ENCODE data around the gene ZDHHC3.

The ZDHHC3 gene

DNA sequence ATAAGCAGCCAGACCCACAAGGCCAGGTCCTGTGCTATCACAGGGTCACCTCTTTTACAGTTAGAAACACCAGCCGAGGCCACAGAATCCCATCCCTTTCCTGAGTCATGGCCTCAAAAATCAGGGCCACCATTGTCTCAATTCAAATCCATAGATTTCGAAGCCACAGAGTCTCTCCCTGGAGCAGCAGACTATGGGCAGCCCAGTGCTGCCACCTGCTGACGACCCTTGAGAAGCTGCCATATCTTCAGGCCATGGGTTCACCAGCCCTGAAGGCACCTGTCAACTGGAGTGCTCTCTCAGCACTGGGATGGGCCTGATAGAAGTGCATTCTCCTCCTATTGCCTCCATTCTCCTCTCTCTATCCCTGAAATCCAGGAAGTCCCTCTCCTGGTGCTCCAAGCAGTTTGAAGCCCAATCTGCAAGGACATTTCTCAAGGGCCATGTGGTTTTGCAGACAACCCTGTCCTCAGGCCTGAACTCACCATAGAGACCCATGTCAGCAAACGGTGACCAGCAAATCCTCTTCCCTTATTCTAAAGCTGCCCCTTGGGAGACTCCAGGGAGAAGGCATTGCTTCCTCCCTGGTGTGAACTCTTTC is 62.0 kb downstream of the ZDHHC3 start:
- in situ Hi-C loops (cut with HindIII; ENCODE audit: low pct_ligation_motif_present, low pct_unique_long_range_greater_than_20kb, low sequenced_read_pairs) = no loop called here
- DNase-seq = peak; percentile 54

DNA sequence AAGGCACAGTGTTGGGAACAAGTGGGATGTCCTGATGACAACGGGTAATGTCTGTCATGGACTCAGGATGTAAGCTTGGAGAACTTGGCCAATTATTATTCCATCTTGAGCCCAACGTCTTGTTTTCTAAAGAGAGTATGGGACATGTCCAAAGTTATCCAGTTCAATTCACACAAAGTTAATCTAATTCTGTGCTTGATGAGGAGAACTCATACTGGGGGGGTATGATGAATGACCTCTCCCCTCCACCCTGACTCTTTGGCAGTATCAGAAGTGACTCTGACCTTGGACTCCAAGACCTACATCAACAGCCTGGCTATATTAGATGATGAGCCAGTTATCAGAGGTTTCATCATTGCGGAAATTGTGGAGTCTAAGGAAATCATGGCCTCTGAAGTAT is 65.3 kb downstream of the ZDHHC3 start:
- in situ Hi-C loops (cut with HindIII; ENCODE audit: low pct_ligation_motif_present, low pct_unique_long_range_greater_than_20kb, low sequenced_read_pairs) = no loop called here
- DNase-seq = no peak

DNA sequence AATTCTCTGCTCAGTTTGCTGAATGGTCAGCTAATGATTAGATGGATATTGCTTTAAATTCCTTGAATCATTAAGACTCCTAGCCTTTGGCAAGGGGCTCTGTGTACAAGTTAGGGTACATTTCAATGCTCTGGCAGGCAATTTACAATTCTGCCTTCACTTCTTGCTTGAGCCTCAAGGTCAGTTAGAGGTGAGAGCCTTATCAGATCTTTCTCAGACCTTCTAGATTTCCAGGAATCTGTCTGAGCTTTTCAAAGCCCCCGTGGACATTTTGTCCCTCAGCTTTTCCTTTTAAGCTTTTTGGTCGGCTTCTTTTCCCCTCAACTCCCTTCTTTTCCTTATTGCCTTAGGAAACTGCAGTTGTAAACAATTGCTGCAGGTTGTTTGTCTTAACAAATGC is 66.9 kb downstream of the ZDHHC3 start:
- in situ Hi-C loops (cut with HindIII; ENCODE audit: low pct_ligation_motif_present, low pct_unique_long_range_greater_than_20kb, low sequenced_read_pairs) = no loop called here

DNA sequence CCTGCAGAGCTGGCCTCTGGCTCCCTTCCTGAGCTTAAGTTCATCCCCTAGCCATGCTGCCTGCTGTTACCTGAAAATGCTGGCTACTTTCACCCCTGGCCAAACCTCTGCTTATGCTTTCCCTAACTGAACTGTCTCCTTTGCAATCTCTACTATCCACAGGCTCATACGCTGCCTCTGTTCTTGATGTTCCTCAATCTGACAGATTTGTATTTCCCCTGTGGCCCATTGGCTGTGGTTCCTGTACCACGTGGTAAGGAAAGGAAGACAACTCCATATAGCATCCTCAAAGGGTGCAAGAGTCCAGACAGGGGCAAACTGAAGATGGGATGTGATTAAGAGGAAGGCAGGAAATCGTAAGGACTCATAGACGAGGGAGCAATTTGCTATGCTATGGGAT is 68.4 kb downstream of the ZDHHC3 start:
- no peak for DNase-seq
- in situ Hi-C loops (cut with HindIII; ENCODE audit: low pct_ligation_motif_present, low pct_unique_long_range_greater_than_20kb, low sequenced_read_pairs) = no loop called here

More for the DNA sequence above, 66.9 kb downstream of the ZDHHC3 start:
- DNase-seq = no peak

DNA sequence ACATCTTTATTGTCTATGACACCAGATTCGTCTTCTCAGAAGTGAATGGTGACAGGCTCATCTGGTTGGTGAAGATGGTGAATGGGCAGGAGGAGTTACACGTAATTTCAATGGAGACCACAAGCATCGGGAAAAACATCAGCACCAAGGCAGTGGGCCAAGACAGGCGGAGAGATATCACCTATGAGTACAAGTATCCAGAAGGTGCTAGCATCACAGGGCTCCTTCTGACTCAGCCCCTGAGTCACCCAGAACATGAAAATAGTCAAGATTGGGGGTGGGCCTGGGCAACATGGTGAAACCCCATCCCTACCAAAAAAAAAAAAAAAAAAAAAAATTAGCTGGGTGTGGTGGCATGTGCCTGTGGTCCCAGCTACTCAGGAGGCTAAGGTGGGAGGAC is 69.0 kb downstream of the ZDHHC3 start:
- in situ Hi-C loops (cut with HindIII; ENCODE audit: low pct_ligation_motif_present, low pct_unique_long_range_greater_than_20kb, low sequenced_read_pairs) = no loop called here
- no peak for DNase-seq

DNA sequence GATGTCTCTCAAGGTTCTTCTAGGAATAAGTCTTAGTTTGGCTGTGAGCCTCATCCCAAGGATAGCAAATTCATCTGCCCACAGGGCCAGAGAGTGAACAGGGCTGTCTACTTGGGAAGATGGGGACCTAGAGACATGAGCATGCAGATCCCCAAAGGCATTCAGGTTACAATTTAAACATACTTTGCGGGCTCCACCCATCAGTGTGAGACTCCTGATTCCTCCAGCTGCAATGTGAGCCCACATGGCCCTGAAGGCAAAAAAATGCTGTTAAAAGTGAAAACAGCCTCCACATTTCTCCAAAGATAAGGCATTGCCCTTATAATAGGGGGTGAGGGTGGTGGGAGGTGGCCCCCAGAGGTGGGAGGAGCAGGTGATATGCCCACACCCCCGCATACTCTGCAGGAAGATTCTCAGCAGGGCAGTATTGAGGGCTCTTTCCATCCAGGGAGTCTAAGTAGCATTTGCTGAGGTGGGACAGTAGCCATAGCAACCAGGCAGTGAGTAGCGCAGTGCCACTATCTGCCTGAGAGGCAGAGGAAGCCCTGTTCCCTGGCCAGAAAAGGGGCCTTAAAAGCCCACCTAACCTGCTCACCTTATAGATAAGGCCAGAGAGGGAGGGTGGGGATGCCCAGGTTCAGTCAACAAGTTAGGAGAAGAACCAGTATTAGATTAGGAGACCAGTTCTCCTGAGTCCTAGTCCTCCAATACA is 70.4 kb downstream of the ZDHHC3 start:
- in situ Hi-C loops (cut with HindIII; ENCODE audit: low pct_ligation_motif_present, low pct_unique_long_range_greater_than_20kb, low sequenced_read_pairs) = no loop called here
- no peak for DNase-seq

DNA sequence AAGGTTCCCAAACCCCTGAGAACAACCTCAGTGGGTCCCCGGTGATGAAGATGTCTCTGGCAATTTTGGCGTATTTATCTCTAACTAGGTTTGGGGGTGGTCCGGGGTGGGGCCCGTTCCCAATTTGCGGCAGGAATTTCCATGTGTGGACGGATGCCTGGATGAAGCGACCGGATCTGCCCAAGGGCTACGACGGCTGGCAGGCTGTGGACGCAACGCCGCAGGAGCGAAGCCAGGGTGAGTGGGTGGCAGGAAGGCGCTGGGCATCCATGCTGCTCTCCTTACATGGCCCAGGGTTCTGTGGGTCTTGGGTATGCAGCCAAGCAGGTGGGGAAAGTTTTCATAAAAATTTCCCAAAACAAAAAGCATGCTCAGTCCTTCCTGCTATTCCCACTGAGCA is 72.2 kb downstream of the ZDHHC3 start:
- in situ Hi-C loops (cut with HindIII; ENCODE audit: low pct_ligation_motif_present, low pct_unique_long_range_greater_than_20kb, low sequenced_read_pairs) = no loop called here
- DNase-seq = no peak

DNA sequence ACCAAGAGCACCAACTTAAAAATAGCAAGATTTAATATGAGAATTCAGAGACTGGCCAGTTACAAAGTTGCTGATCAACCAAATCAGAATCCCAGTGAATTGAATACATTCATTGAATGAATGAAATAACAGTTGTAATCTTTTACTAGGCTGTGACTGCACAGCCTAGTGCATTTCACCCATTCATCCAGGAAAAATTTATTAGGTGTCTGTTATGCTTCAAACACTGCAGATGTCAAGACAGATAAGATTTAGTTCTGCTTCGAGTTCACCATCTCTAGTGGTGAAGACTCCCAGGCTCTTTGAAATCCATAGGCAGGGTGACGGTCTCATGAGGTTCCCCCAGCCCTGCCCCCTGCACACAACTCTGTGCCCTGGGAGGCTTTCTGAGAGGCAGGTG is 72.7 kb downstream of the ZDHHC3 start:
- DNase-seq = no peak
- in situ Hi-C loops (cut with HindIII; ENCODE audit: low pct_ligation_motif_present, low pct_unique_long_range_greater_than_20kb, low sequenced_read_pairs) = no loop called here

DNA sequence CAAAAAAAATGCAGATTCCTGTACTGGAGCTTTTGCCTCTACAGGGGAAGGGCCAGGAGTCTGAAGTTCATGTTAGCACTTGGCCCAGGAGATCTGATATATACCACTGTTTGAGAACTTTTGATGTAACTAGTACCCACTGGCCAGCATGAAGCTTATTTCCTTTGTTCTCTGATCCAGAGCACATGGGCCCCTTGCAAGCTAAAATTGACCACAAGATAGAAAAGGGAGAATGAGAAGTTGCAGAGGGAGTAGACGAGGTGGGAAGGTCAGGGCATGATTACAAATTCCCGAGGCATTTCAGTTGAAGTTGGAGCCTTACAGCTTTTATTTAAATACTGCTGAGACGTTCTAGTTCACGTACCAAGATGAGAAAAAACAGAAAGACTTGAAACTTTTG is 73.3 kb downstream of the ZDHHC3 start:
- in situ Hi-C loops (cut with HindIII; ENCODE audit: low pct_ligation_motif_present, low pct_unique_long_range_greater_than_20kb, low sequenced_read_pairs) = no loop called here
- no peak for DNase-seq

DNA sequence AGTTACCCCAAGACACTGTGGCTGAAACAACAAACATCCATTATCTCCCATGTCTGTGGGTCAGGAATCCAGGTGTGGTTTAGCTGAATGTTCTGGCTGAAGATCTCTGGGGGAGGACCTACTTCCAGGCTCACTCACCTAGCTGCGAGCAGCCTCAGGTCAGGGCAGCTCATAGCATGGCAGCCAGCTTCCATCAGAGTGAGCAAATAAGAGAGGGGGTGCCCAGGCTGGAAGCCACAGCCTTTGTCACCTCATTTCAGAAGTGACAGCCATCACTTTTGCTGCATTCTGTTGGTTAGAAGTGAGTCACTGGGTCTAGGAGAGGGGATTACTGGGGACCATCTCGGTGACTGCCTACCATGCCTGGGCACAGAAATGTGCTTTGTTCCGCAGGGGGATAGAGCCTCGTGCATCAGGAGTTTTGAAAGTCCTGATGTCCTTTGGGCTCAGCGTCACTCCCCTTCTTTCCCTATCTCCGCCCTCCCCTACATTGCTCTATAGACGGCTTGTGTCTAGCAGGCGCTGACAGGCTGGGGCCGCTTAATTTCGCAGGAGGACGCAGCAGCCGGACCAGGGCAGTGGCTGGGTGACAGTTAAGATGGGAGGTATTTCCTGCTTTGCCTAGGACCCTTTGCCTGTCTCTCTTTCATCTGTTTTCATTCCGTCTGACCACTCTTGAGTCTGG is 76.1 kb downstream of the ZDHHC3 start:
- no peak for DNase-seq
- in situ Hi-C loops (cut with HindIII; ENCODE audit: low pct_ligation_motif_present, low pct_unique_long_range_greater_than_20kb, low sequenced_read_pairs) = no loop called here

DNA sequence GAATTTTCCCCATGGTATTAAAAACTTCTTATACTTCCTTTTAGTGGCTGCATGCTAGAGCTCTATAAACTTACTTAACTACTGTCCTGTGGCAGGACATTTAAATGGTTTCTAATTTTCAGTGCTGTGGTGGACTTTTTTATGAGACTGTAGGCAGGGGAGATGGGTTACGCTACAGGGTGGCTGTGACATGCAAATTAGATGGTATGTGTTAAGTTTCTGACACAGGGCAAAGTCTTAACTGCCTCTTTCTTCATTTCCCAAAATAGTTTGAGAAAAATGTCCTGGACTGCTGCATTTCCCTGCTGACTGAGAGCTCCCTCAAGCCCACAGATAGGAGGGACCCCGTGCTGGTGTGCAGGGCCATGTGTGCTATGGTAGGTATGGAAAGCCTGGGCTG is 79.5 kb downstream of the ZDHHC3 start:
- in situ Hi-C loops (cut with HindIII; ENCODE audit: low pct_ligation_motif_present, low pct_unique_long_range_greater_than_20kb, low sequenced_read_pairs) = no loop called here

DNA sequence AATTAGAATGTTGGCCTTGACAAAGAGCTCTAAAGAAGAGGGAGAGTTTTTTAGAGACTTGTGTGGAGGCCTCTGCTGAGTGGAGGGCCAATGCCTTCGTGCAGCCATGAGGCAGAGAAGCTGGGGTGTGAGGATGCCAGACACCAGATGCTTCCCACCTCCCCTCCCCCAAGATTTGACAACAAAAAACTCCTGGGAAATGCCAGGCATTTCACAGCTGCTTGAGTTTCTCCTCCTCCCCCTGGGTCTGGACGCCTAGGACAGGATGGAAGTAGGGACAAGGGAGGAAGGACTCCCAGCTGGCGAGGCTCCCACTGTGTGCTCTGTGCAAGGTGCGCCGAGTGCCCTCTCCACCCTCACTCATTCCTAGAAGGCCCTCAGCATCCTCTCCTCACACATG is 81.5 kb downstream of the ZDHHC3 start:
- in situ Hi-C loops (cut with HindIII; ENCODE audit: low pct_ligation_motif_present, low pct_unique_long_range_greater_than_20kb, low sequenced_read_pairs) = no loop called here
- no peak for DNase-seq

More for the DNA sequence above, 79.5 kb downstream of the ZDHHC3 start:
- DNase-seq = no peak

DNA sequence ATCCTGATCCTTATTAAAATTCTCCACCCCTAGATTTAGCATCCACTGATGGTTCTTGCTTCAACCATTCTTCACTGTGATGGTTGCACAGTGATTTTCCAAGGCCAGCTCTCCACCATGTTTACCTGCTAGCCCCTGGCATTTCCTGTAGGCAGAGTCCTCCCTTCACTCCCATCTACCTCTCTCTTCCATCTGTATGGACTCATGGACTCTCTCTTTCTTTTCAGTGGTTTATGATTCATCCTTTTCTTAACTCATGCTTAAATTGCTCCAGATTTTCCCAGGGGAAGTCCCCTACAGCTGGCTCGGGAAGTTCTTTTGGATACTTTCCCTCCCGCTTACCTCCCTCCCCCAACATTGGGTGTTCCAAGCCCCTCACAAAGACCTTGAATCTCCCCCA is 82.9 kb downstream of the ZDHHC3 start:
- in situ Hi-C loops (cut with HindIII; ENCODE audit: low pct_ligation_motif_present, low pct_unique_long_range_greater_than_20kb, low sequenced_read_pairs) = no loop called here
- peak; percentile 34 for DNase-seq

DNA sequence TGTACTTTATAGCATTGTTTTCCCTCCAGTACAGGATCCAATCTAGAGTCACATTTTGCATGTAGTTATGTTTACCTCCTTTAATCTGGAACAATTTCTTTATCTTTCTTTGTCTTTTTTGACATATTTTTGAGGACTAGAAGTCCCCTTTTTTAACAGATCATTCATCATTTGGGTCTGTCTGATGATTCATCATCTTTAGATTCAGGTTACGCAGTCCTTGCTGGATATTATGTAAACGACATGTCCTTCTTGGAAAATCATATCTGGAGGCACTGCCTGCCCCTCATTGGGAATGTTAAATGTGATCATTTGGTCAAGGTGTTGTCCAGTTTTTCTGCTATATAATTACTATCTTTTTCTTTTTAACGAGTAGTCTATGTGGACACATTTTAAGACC is 83.3 kb downstream of the ZDHHC3 start:
- in situ Hi-C loops (cut with HindIII; ENCODE audit: low pct_ligation_motif_present, low pct_unique_long_range_greater_than_20kb, low sequenced_read_pairs) = no loop called here
- no peak for DNase-seq

DNA sequence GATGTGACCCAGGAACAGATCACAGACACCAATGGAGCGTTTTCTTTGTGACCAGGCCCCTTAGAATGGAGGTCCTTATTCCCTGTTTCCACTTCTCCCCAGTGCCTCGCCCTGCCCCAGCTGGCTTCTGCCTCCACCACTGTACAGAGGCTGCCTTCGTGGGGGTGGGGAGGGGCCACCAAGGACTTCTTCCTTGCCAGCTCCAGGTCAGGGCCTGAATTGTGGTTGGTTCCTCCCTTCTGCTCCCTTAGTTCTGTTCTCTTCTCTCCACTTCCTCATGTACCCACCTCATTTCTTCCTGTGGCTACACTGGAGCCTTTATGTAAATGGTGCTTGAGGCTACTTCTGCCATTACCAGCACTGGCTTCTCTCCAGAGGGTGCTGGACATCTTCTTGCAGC is 85.1 kb downstream of the ZDHHC3 start:
- DNase-seq = no peak
- in situ Hi-C loops (cut with HindIII; ENCODE audit: low pct_ligation_motif_present, low pct_unique_long_range_greater_than_20kb, low sequenced_read_pairs) = no loop called here

DNA sequence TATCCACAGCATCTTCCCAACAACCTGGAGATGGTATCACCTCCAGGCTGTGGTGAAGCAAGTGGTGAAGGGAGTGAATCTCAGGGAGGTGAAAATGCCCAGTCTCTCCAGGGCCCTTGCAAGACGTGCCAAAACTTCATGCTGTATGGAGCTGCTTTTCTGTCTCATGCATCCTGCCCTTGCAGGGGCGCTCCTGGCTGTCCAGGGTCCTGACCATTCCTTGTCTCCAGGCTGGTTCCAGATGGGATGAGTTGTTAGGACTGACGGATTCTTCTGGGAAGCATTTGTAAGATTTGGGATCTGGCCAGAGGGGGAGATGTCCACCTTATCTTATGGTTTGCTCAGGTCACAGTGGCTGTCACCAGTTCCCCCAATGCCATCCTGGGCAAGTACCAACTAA is 85.7 kb downstream of the ZDHHC3 start:
- no peak for DNase-seq
- in situ Hi-C loops (cut with HindIII; ENCODE audit: low pct_ligation_motif_present, low pct_unique_long_range_greater_than_20kb, low sequenced_read_pairs) = no loop called here

DNA sequence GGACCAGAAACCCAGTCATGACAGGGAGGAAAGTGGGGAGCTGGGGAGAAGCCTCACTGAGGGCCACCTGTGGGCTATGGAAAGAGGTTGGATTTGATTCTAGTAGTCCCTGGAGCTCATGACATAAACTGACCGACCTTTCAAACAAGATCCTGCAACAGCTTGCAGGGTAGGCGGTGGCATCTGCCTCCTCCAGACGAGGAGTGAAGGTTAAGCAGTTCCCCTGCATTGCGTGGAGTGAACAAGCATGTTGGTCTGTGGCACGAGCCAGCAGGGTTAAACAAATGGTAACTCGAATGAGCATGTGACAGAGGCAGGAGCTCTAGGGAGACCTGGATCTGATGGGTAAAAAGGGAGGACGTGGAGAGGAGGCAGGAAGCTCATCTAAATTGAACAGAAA is 88.9 kb downstream of the ZDHHC3 start:
- DNase-seq = no peak
- in situ Hi-C loops (cut with HindIII; ENCODE audit: low pct_ligation_motif_present, low pct_unique_long_range_greater_than_20kb, low sequenced_read_pairs) = no loop called here

DNA sequence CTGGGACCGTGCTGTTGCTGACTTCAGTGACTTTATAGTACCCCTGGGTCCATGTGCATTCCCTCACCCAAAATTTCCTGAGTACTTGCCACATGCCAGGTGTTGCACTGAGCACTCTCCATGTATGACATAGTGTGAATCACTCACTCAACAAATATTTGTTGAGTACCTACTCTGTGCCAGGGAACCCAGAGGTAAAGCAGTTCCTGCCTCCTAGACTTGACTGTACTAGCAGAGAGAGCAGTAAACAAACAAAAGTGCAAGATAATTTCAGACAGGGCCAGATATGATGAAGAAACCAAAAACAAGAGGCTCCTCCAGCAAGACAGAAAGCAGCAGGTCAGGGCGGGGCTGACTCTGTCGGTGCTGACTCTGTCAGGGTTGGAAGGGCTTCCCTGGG is 89.4 kb downstream of the ZDHHC3 start:
- in situ Hi-C loops (cut with HindIII; ENCODE audit: low pct_ligation_motif_present, low pct_unique_long_range_greater_than_20kb, low sequenced_read_pairs) = no loop called here

DNA sequence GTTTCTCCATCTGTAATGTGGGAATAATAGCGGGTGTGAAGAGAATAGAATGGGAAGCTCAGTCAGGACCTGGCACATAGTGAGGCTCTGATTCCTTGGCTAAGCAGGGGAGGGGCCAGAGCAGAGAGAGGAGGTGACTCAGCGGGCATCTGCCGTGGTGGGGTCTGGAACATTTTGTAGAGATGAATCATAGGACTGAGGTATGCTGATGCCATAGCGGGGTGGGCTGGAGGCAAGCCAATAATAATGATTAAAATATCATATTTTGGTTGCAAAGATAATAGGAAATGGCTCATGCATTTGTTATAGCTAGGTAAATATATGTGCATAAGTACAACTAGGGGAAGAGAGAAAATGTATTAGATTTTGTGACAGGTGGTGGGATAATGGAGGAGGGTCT is 90.4 kb downstream of the ZDHHC3 start:
- in situ Hi-C loops (cut with HindIII; ENCODE audit: low pct_ligation_motif_present, low pct_unique_long_range_greater_than_20kb, low sequenced_read_pairs) = no loop called here
- peak; percentile 91 for DNase-seq

More for the DNA sequence above, 89.4 kb downstream of the ZDHHC3 start:
- no peak for DNase-seq

DNA sequence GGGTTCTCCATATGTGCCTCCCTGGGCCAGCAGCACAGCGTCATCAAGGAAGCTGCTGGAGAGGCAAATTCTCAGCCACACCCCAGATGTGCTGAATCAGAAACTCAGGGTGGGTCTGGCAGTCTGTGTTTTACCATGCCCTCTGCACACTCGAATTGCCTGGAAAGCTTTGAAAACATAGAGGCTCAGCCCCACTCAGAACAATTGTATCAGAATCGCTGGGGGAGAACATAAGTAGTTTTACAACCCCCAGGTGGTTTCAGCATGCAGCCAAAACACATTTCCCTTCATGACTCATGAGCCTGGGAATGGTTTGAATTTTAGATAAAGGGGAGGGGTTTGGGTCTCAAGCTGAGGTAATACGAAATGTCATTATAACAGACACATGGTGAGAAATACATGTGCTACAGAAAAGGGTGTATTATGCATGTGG is 92.0 kb downstream of the ZDHHC3 start:
- in situ Hi-C loops (cut with HindIII; ENCODE audit: low pct_ligation_motif_present, low pct_unique_long_range_greater_than_20kb, low sequenced_read_pairs) = no loop called here
- DNase-seq = peak; percentile 94

Measured in ACHN (cell line).